HepG2 (cell line): ENCODE results near the gene PAIP2. TPM values are rescaled to one million over a fixed set of nuclear protein-coding genes. Genes with fewer than 3 reads are reported as not detected.

Source experiments
- ATAC-seq: fragments of 200-7000 bp; cut with Tn5 transposase; 3 replicates; pipeline ENCODE4 v1.9.1; 2020; ENCODE audit warnings: mild to moderate bottlenecking, moderate library complexity
- Bru-seq: library from RNA; stranded (reverse); fragments of 400-500 nt; gene quantifications from one replicate; lab custom pipeline; 2021; lab: Mats Ljungman, UMichigan
- BruChase-seq, 2 experiments: library from RNA; stranded (reverse); fragments of 400-500 nt; gene quantifications; one replicate each; lab custom pipeline; 2021; lab: Mats Ljungman, UMichigan
- BruUV-seq: library from RNA; stranded (reverse); fragments of 400-500 nt; replicated peaks from 2 replicates; lab custom pipeline; 2021; lab: Mats Ljungman, UMichigan
- CTCF ChIA-PET: fragments of 300-600 bp; formaldehyde crosslinking; extraction: SDS; loops from one replicate; lab custom pipeline; 2021; ENCODE audit warnings: low total read pairs, inconsistent platforms, low intra/inter-chr PET ratio; lab: Yijun Ruan, JAX
- POLR2A ChIA-PET: fragments of 350-600 bp; sonication (Branson Sonifier 250); formaldehyde crosslinking; loops from one replicate; lab custom pipeline; 2020; ENCODE audit warnings: antibody characterized with exemption, inconsistent platforms; lab: Yijun Ruan, JAX
- DNase-seq: peaks from one replicate; pipeline ENCODE4 v3.0.0-alpha.2; 2015; ENCODE audit warnings: low spot score
- FAIRE-seq: peaks from 3 replicates; lab custom pipeline; 2011; peaks lifted over from hg19 to GRCh38; lab: Jason Lieb, UNC
- H2AFZ ChIP-seq: one replicate; pipeline ENCODE4 v1.6.1; 2011; ENCODE audit warnings: low read length, inconsistent platforms
- H3K27ac ChIP-seq: fragments of 300-600 bp; 3 replicates; pipeline ENCODE4 v1.8.0; 2011; ENCODE audit warnings: mixed run types, mild to moderate bottlenecking, mixed read lengths, low read length, inconsistent platforms; ENCODE audit not compliant: insufficient read depth; ENCODE audit errors: extremely low read length
- H3K27me3 ChIP-seq, 2 experiments: fragments of 200-600 bp in 1 of 2; 2 replicates in 1 of 2; 3 replicates in 1 of 2; pipeline versions ENCODE4 v1.6.0 to v1.8.0; 2011; ENCODE audit warnings: low read length in 2 of 2, mild to moderate bottlenecking in 2 of 2, moderate library complexity in 2 of 2, inconsistent platforms in 1 of 2; ENCODE audit not compliant: insufficient read depth in 2 of 2, control insufficient read depth in 1 of 2
- H3K36me3 ChIP-seq, 2 experiments: fragments of 200-600 bp in 1 of 2; replicated peaks in 1 of 2; 2 replicates in 1 of 2; 3 replicates in 1 of 2; pipeline versions ENCODE4 v1.5.1 to v1.8.0; 2011; ENCODE audit warnings: low read length in 2 of 2, inconsistent platforms in 1 of 2; ENCODE audit not compliant: insufficient read depth in 2 of 2, control insufficient read depth in 1 of 2
- H3K4me1 ChIP-seq: 2 replicates; pipeline ENCODE4 v1.5.1; 2012; ENCODE audit warnings: low read length, inconsistent platforms; ENCODE audit not compliant: insufficient read depth
- H3K4me2 ChIP-seq: 2 replicates; pipeline ENCODE4 v1.6.0; 2011; ENCODE audit warnings: low read depth, low read length, inconsistent platforms
- H3K4me3 ChIP-seq, 3 experiments: fragments of 200-600 bp in 1 of 3; sonication (generic), shearing (Covaris generic) in 1 of 3; replicated peaks in 1 of 3; 2 replicates each; pipeline ENCODE4 v1.5.1; 2011 to 2016; ENCODE audit warnings: low read length in 3 of 3, inconsistent platforms in 2 of 3, low read depth in 2 of 3, mild to moderate bottlenecking in 2 of 3, control low read depth in 1 of 3, mixed read lengths in 1 of 3; ENCODE audit not compliant: insufficient read depth in 1 of 3
- H3K79me2 ChIP-seq: one replicate; pipeline ENCODE4 v1.6.1; 2011; ENCODE audit warnings: low read length, inconsistent platforms; ENCODE audit not compliant: insufficient read depth
- H3K9ac ChIP-seq: 2 replicates; pipeline ENCODE4 v1.6.0; 2011; ENCODE audit warnings: mild to moderate bottlenecking, low read depth, low read length, inconsistent platforms; ENCODE audit not compliant: insufficient read depth
- H3K9me3 ChIP-seq: 2 replicates; pipeline ENCODE4 v1.5.1; 2012; ENCODE audit warnings: mild to moderate bottlenecking, low read length
- H4K20me1 ChIP-seq: 2 replicates; pipeline ENCODE4 v1.6.0; 2011; ENCODE audit warnings: inconsistent platforms, mild to moderate bottlenecking, low read length, moderate library complexity; ENCODE audit not compliant: insufficient read depth
- FOXM1 ChIP-seq: sonication (generic); formaldehyde crosslinking; IDR thresholded peaks from 2 replicates; pipeline ENCODE4 v1.5.0; 2020; ENCODE audit warnings: missing genetic modification reagents
- MZF1 ChIP-seq: sonication (generic); formaldehyde crosslinking; IDR thresholded peaks from 2 replicates; pipeline ENCODE4 v1.8.1; 2023; ENCODE audit warnings: mild to moderate bottlenecking, missing genetic modification reagents, borderline replicate concordance
- RFX1 ChIP-seq: fragments of 450-650 bp; IDR thresholded peaks from 2 replicates; pipeline ENCODE4 v1.6.1; 2017
- SRSF4 ChIP-seq: fragments of 200-400 bp; formaldehyde crosslinking; IDR thresholded peaks from one replicate; pipeline ENCODE4 v1.6.1; 2018; ENCODE audit warnings: mild to moderate bottlenecking, low read depth, low read length, moderate library complexity; ENCODE audit not compliant: poor library complexity, severe bottlenecking
- TRIM22 ChIP-seq: fragments of 450-650 bp; IDR thresholded peaks from 2 replicates; pipeline ENCODE4 v1.6.1; 2017
- WGBS: methylation state at CpG from one replicate; pipeline ENCODE4 v1.1.6; 2017; ENCODE audit warnings: low lambda C conversion rate; 5-methylcytosine and 5-hydroxymethylcytosine counted together
- in situ Hi-C: cut with HindIII; loops from 2 replicates; pipeline ENCODE4 v1.10.0; 2017; ENCODE audit warnings: low pct_unique_long_range_greater_than_20kb; ENCODE audit not compliant: extremely low pct_ligation_motif_present
- intact Hi-C: fragments of 100-400 bp; cut with micrococcal nuclease; formaldehyde crosslinking; loops from one replicate; pipeline ENCODE4 v1.10.0; 2022; ENCODE audit not compliant: unreplicated experiment
- long read RNA-seq, 2 experiments: library from RNA in 1 of 2; library from polyadenylated mRNA in 1 of 2; stranded (forward) in 1 of 2; unstranded in 1 of 2; transcript quantifications; one replicate each; pipeline ENCODE4 v2.0.0, GENCODE V29; 2019 to 2022
- polyA minus RNA-seq, 3 experiments: library from RNA; depleted of rRNA, polyadenylated mRNA; stranded (reverse); fragments of >200 nt; gene quantifications; 2 replicates each; pipeline ENCODE4 v1.2.3, GENCODE V29; 2011; ENCODE audit warnings: low replicate concordance in 1 of 3
- polyA plus RNA-seq, 8 experiments: library from polyadenylated mRNA; depleted of rRNA in 3 of 8; stranded (reverse) in 7 of 8; unstranded in 1 of 8; fragments of >200 nt; fragmentation: Illumina TruSeq in 4 of 8; extraction: Trizol in 4 of 8; gene quantifications; 2 replicates each; pipeline versions ENCODE4 v1.2.1 to v1.2.3, GENCODE V29; 2011 to 2016; ENCODE audit warnings: low read depth in 4 of 8, missing spikeins in 1 of 8, mixed read lengths in 1 of 8; ENCODE audit not compliant: insufficient read depth in 1 of 8
- total RNA-seq, 5 experiments: library from RNA; depleted of rRNA; stranded (reverse); fragments of >200 nt; fragmentation: Illumina TruSeq; extraction: Trizol; gene quantifications; 2 replicates each; pipeline ENCODE4 v1.2.3, GENCODE V29; 2016; ENCODE audit warnings: low read depth in 1 of 5
- TF ChIP-seq, protein P1 (sequence below): conservative IDR thresholded peaks from 2 replicates; pipeline ENCODE4 v1.6.1; 2018; ENCODE audit warnings: missing genetic modification reagents

PAIP2 gene, protein sequence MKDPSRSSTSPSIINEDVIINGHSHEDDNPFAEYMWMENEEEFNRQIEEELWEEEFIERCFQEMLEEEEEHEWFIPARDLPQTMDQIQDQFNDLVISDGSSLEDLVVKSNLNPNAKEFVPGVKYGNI
- 61.5 and 104 TPM in 2 replicates for total RNA-seq (2016; rRNA removed; fragmentation: Illumina TruSeq; extraction: Trizol)
- 34.4 and 39.3 TPM in 2 replicates for total RNA-seq (2016; cell fraction: cytosol; rRNA removed; fragmentation: Illumina TruSeq; extraction: Trizol; ENCODE audit: low read depth)
- total RNA-seq (2016; cell fraction: insoluble cytoplasmic fraction; rRNA removed; fragmentation: Illumina TruSeq; extraction: Trizol) = 58.9 and 104 TPM in 2 replicates
- total RNA-seq (2016; cell fraction: membrane; rRNA removed; fragmentation: Illumina TruSeq; extraction: Trizol) = 63.0 and 66.5 TPM in 2 replicates
- total RNA-seq (2016; cell fraction: nucleus; rRNA removed; fragmentation: Illumina TruSeq; extraction: Trizol) = 30.8 and 33.3 TPM in 2 replicates
- polyA plus RNA-seq (2011; rRNA removed) = 56.5 and 76.3 TPM in 2 replicates
- 46.1 and 53.8 TPM in 2 replicates for polyA plus RNA-seq (2011; cell fraction: cytosol; rRNA removed)
- 16.8 and 19.7 TPM in 2 replicates for polyA plus RNA-seq (2011; cell fraction: nucleus; rRNA removed)
- 110 and 124 TPM in 2 replicates for polyA plus RNA-seq (2012)
- polyA plus RNA-seq (2016; cell fraction: cytosol; fragmentation: Illumina TruSeq; extraction: Trizol; ENCODE audit: low read depth) = 31.7 and 47.4 TPM in 2 replicates
- polyA plus RNA-seq (2016; cell fraction: insoluble cytoplasmic fraction; fragmentation: Illumina TruSeq; extraction: Trizol; ENCODE audit: low read depth) = 161 and 162 TPM in 2 replicates
- polyA plus RNA-seq (2016; cell fraction: membrane; fragmentation: Illumina TruSeq; extraction: Trizol; ENCODE audit: low read depth) = 54.0 and 67.8 TPM in 2 replicates
- polyA plus RNA-seq (2016; cell fraction: nucleus; fragmentation: Illumina TruSeq; extraction: Trizol; ENCODE audit: insufficient read depth, low read depth) = 58.6 and 64.1 TPM in 2 replicates
- 22.9 and 27.8 TPM in 2 replicates for polyA minus RNA-seq (2011; rRNA and poly(A)+ RNA removed; ENCODE audit: low replicate concordance)
- 62.0 TPM in 2 replicates for polyA minus RNA-seq (2011; cell fraction: cytosol; rRNA and poly(A)+ RNA removed)
- 41.5 and 41.8 TPM in 2 replicates for polyA minus RNA-seq (2011; cell fraction: nucleus; rRNA and poly(A)+ RNA removed)
- Bru-seq, nascent RNA = percentile 89 among the genes with signal in this experiment
- percentile 94 among the genes with signal in this experiment for BruChase-seq, experiment 1, labeled RNA remaining after a 6-hour chase
- percentile 91 among the genes with signal in this experiment for BruChase-seq, experiment 2, labeled RNA remaining after a 2-hour chase
- long read RNA-seq, experiment 1, transcript PAIP2-206 (3 exons, 815 nt) = minor isoform, 7 of 242 reads
- long read RNA-seq, experiment 1, transcript PAIP2-201 (4 exons, 1,459 nt) = major isoform, 224 of 242 reads
- long read RNA-seq, experiment 1, partial matches to known transcripts = 3 of 242 reads
- long read RNA-seq, experiment 1, other reads (novel, unspliced or antisense) = 8 of 242 reads
- long read RNA-seq, experiment 2, transcript PAIP2-206 (3 exons, 815 nt) = minor isoform, 7 of 282 reads
- long read RNA-seq, experiment 2, transcript PAIP2-201 (4 exons, 1,459 nt) = major isoform, 151 of 282 reads
- long read RNA-seq, experiment 2, partial matches to known transcripts = 14 of 282 reads
- long read RNA-seq, experiment 2, other reads (novel, unspliced or antisense) = 110 of 282 reads

DNA sequence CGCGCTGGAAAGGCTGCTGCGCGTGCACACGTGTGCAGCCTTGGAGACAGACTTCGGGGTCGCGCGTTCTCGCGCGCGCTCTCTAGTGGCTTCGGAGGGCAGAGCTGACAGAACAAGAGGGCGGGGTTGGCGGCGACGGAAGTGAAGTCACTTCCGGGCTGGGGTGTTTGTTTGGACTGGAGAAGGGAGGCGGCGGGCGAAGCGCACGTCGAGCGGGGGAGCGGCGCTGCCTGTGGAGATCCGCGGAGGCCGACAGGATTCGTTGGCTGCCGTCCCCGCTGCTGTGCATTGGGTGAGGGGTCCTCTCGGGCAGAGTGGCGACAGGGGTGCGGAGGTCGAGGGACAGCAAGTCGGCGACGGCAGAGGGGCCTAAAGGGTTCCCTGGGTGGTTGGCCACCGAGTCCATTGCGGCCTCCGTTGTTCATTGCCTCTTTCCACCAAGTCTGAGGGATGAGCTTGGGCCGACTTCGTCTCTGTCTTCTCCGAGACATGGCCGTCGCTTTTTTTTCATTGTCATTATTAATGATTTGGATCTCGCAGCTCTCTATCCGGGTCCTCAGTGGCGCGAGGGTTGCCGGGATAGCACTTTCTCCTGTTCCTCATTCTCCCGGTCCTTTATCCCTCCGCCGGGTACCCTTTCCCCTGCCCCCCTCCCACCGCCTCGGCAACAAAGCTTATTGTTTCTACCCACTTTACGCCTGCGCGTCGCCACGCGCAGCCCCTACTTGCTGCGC lies at the start of gene PAIP2:
PAIP2 (plus strand) TSS at position 166 of the 734 bp plus-strand sequence. CDS start 21,931 bp downstream, outside the sequence.
- in situ Hi-C loops = no loop called here
- under 1% methylated on average over 27 of the region's 66 CpGs for WGBS
- TF ChIP-seq MZF1 (CRISPR knock-in tag) (no peak), SRSF4 (no peak), RFX1 (no peak), FOXM1 (no peak), TRIM22 (no peak)
- TF ChIP-seq, protein P1, sequence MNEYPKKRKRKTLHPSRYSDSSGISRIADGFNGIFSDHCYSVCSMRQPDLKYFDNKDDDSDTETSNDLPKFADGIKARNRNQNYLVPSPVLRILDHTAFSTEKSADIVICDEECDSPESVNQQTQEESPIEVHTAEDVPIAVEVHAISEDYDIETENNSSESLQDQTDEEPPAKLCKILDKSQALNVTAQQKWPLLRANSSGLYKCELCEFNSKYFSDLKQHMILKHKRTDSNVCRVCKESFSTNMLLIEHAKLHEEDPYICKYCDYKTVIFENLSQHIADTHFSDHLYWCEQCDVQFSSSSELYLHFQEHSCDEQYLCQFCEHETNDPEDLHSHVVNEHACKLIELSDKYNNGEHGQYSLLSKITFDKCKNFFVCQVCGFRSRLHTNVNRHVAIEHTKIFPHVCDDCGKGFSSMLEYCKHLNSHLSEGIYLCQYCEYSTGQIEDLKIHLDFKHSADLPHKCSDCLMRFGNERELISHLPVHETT (CRISPR knock-in tag) = no peak

More for the DNA sequence above, at the start of gene PAIP2:
- H3K4me1 ChIP-seq = peaks cover 43% of the 10 kb centered on the region
- peak within 1 kb of the TSS; percentile 99 for H3K9ac ChIP-seq
- 0 out of 5 replicates have a peak, but pooled peaks cover 0 to 3% of the 10 kb centered on the region in 2 experiments for H3K36me3 ChIP-seq
- CTCF ChIA-PET = no interaction called here
- peak; percentile 79 for ATAC-seq
- FAIRE-seq = peak; percentile 97
- peak within 1 kb of the TSS; percentile 100 for H3K4me2 ChIP-seq
- POLR2A ChIA-PET = interaction anchor here (0.6 to 3.1 kb wide), 24 partner anchors 9 to 767 kb away, joined by 3 to 38 read pairs (median 5); partner anchors contain the start of genes DNAJC18, HSPA9, MATR3 and SLC23A1
- no peaks in the 10 kb centered on the region; a peak in 1 of 5 replicates for H3K27me3 ChIP-seq
- TSS peak; percentile 97 for BruUV-seq
- peaks cover 46% of the 10 kb centered on the region for H4K20me1 ChIP-seq
- peak; percentile 94 for DNase-seq
- intact Hi-C loops = loop anchor here (1.0 kb wide), 1 partner anchor 47 kb away; no protein-coding TSS in a partner anchor
- H3K9me3 ChIP-seq = no peaks in the 10 kb centered on the region
- H3K4me3 ChIP-seq = peak within 1 kb of the TSS; percentile 74 to 98 (median 84)
- peak within 1 kb of the TSS; percentile 1 for H2AFZ ChIP-seq
- peaks cover 52% of the 10 kb centered on the region for H3K79me2 ChIP-seq
- peak within 1 kb of the TSS; percentile 99 for H3K27ac ChIP-seq
